Neuronal stem cell (in vitro differentiated cells): Measurements from ENCODE around the gene TBC1D22B.

Experiments
- DNase-seq: peaks from one replicate; pipeline ENCODE4 v3.0.0-alpha.2; 2013; ENCODE audit warnings: low spot score
- H2AFZ ChIP-seq: one replicate; pipeline ENCODE4 v1.6.1; 2013; ENCODE audit warnings: mild to moderate bottlenecking, low read length, inconsistent platforms
- H2AK5ac ChIP-seq: 2 replicates; pipeline ENCODE4 v1.6.1; 2013; ENCODE audit warnings: low read depth, mild to moderate bottlenecking, inconsistent platforms, low read length, moderate library complexity, mixed read lengths
- H2BK120ac ChIP-seq: 2 replicates; pipeline ENCODE4 v1.6.1; 2013; ENCODE audit warnings: low read depth, mild to moderate bottlenecking, inconsistent platforms, low read length, moderate library complexity, mixed read lengths
- H2BK12ac ChIP-seq: one replicate; pipeline ENCODE4 v1.6.1; 2013; ENCODE audit warnings: low read length, inconsistent platforms
- H2BK15ac ChIP-seq: 2 replicates; pipeline ENCODE4 v1.6.1; 2013; ENCODE audit warnings: mild to moderate bottlenecking, low read length, inconsistent platforms, mixed read lengths
- H2BK5ac ChIP-seq: one replicate; pipeline ENCODE4 v1.6.1; 2013; ENCODE audit warnings: inconsistent platforms, mild to moderate bottlenecking, low read length, moderate library complexity
- H3K14ac ChIP-seq: one replicate; pipeline ENCODE4 v1.6.1; 2013; ENCODE audit warnings: low read length, inconsistent platforms
- H3K18ac ChIP-seq: 2 replicates; pipeline ENCODE4 v1.6.1; 2013; ENCODE audit warnings: low read length, inconsistent platforms
- H3K23ac ChIP-seq: 2 replicates; pipeline ENCODE4 v1.6.1; 2013; ENCODE audit warnings: low read depth, mild to moderate bottlenecking, mixed read lengths, low read length, inconsistent platforms; ENCODE audit not compliant: poor library complexity
- H3K27ac ChIP-seq: replicated peaks from 3 replicates; pipeline ENCODE4 v1.5.1; 2013; ENCODE audit warnings: low read length, inconsistent platforms
- H3K27me3 ChIP-seq, 3 experiments: 2 replicates each; pipeline ENCODE4 v1.6.1; 2013; ENCODE audit warnings: low read length in 3 of 3, mild to moderate bottlenecking in 2 of 3, inconsistent platforms in 1 of 3, low read depth in 1 of 3, mixed read lengths in 1 of 3, moderate library complexity in 1 of 3; ENCODE audit not compliant: control insufficient read depth in 3 of 3, insufficient read depth in 3 of 3
- H3K36me3 ChIP-seq, 2 donors: replicated peaks in 1 of 2; 2 replicates each; pipeline ENCODE4 v1.6.1; 2013; ENCODE audit warnings: low read length in 2 of 2; ENCODE audit not compliant: control insufficient read depth in 2 of 2, insufficient read depth in 2 of 2
- H3K4ac ChIP-seq: 2 replicates; pipeline ENCODE4 v1.6.1; 2013; ENCODE audit warnings: inconsistent platforms, mild to moderate bottlenecking, low read length, moderate library complexity
- H3K4me1 ChIP-seq, 2 donors: 1 replicate in 1 of 2; 2 replicates in 1 of 2; pipeline ENCODE4 v1.6.1; 2013; ENCODE audit warnings: low read length in 2 of 2, low read depth in 1 of 2; ENCODE audit not compliant: control insufficient read depth in 2 of 2, insufficient read depth in 1 of 2
- H3K4me2 ChIP-seq: one replicate; pipeline ENCODE4 v1.6.1; 2013; ENCODE audit warnings: mild to moderate bottlenecking, low read length, inconsistent platforms; ENCODE audit not compliant: insufficient read depth, poor library complexity, severe bottlenecking
- H3K4me3 ChIP-seq, 2 donors: 2 replicates each; pipeline ENCODE4 v1.5.1; 2013; ENCODE audit warnings: low read length in 2 of 2, mild to moderate bottlenecking in 2 of 2, inconsistent platforms in 1 of 2, moderate library complexity in 1 of 2
- H3K79me1 ChIP-seq: one replicate; pipeline ENCODE4 v1.6.1; 2013; ENCODE audit warnings: low read depth, mild to moderate bottlenecking, inconsistent platforms, low read length, moderate library complexity
- H3K9ac ChIP-seq: one replicate; pipeline ENCODE4 v1.6.1; 2013; ENCODE audit warnings: mild to moderate bottlenecking, low read depth, low read length, inconsistent platforms; ENCODE audit not compliant: poor library complexity
- H3K9me3 ChIP-seq, 2 donors: replicated peaks in 1 of 2; 2 replicates each; pipeline versions ENCODE3 to v1.6.1; 2013; ENCODE audit warnings: low read length in 2 of 2, mild to moderate bottlenecking in 2 of 2, inconsistent platforms in 1 of 2, low read depth in 1 of 2, mixed read lengths in 1 of 2, moderate library complexity in 1 of 2; ENCODE audit not compliant: control insufficient read depth in 2 of 2, insufficient read depth in 1 of 2
- H4K8ac ChIP-seq: one replicate; pipeline ENCODE4 v1.6.1; 2013; ENCODE audit warnings: low read depth, mild to moderate bottlenecking, inconsistent platforms, low read length, moderate library complexity
- H4K91ac ChIP-seq: one replicate; pipeline ENCODE4 v1.6.1; 2013; ENCODE audit warnings: low read length, low read depth, mild to moderate bottlenecking, inconsistent platforms; ENCODE audit not compliant: poor library complexity
- WGBS, 2 donors: extraction: QIAGEN DNeasy Blood & Tissue Kit; methylation state at CpG; one replicate each; pipeline ENCODE4 v1.1.7; 2013; ENCODE audit warnings: missing lambda C conversion rate in 2 of 2, mixed read lengths in 1 of 2; ENCODE audit not compliant: insufficient read length in 2 of 2, insufficient replicate concordance in 1 of 2; ENCODE audit errors: extremely low coverage in 2 of 2; 5-methylcytosine and 5-hydroxymethylcytosine counted together

The TBC1D22B gene

GRCh38 chr6:37338745-37339255 lies 81.2 kb downstream of the TBC1D22B start:
- Histone ChIP-seq H3K4me2 (no peak overlapping the region), H3K4ac (no peak overlapping the region), H3K36me3 (peaks cover 0 to 2% of the 10 kb centered on the region in 2 donors), H3K4me3 (no peak overlapping the region), H3K27ac (no peak overlapping the region), H4K91ac (no peak overlapping the region), H3K9me3 (no peaks in the 10 kb centered on the region), H3K4me1 (no peaks in the 10 kb centered on the region), H3K9ac (no peak overlapping the region), H2BK15ac (no peak overlapping the region), H3K79me1 (peaks cover 2% of the 10 kb centered on the region), H3K27me3 (peaks cover 0 to 2% (median 0%) of the 10 kb centered on the region in 3 experiments), H4K8ac (no peak overlapping the region), H2AFZ (no peak overlapping the region), H2BK120ac (no peak overlapping the region), H2BK5ac (no peak overlapping the region), H3K23ac (no peak overlapping the region), H3K18ac (no peak overlapping the region), H3K14ac (no peak overlapping the region), H2AK5ac (no peak overlapping the region), H2BK12ac (no peak overlapping the region)
- no CpG with 5 or more reads among the region's 5 CpGs for WGBS, 2 donors
- no peak for DNase-seq

GRCh38 chr6:37339741-37340638 lies 82.4 kb downstream of the TBC1D22B start:
- no CpG with 5 or more reads among the region's 5 CpGs for WGBS, 2 donors
- no peak overlapping the region for H2BK12ac ChIP-seq
- H3K18ac ChIP-seq: no peak overlapping the region
- DNase-seq: no peak
- no peak overlapping the region for H2BK15ac ChIP-seq
- no peak overlapping the region for H3K27ac ChIP-seq
- H3K4ac ChIP-seq: no peak overlapping the region
- H3K79me1 ChIP-seq: peaks cover 1% of the 10 kb centered on the region
- H2AK5ac ChIP-seq: no peak overlapping the region
- no peak overlapping the region for H3K14ac ChIP-seq
- H3K27me3 ChIP-seq: peaks cover 0 to 2% (median 0%) of the 10 kb centered on the region in 3 experiments
- no peak overlapping the region for H3K9ac ChIP-seq
- H4K91ac ChIP-seq: no peak overlapping the region
- no peak overlapping the region for H2AFZ ChIP-seq
- H3K4me3 ChIP-seq: no peak overlapping the region
- no peak overlapping the region for H4K8ac ChIP-seq
- no peak overlapping the region for H2BK5ac ChIP-seq
- H3K4me1 ChIP-seq: no peaks in the 10 kb centered on the region
- H3K4me2 ChIP-seq: no peak overlapping the region
- peaks cover 0 to 1% of the 10 kb centered on the region in 2 donors for H3K36me3 ChIP-seq
- H3K23ac ChIP-seq: no peak overlapping the region
- no peaks in the 10 kb centered on the region for H3K9me3 ChIP-seq
- no peak overlapping the region for H2BK120ac ChIP-seq

GRCh38 chr6:37340639-37340943 lies 83.0 kb downstream of the TBC1D22B start:
- Histone ChIP-seq H3K9ac (no peak overlapping the region), H4K91ac (no peak overlapping the region), H2AFZ (no peak overlapping the region), H3K4me2 (no peak overlapping the region), H2BK5ac (no peak overlapping the region), H3K9me3 (no peaks in the 10 kb centered on the region), H2BK120ac (no peak overlapping the region), H4K8ac (no peak overlapping the region), H3K79me1 (no peaks in the 10 kb centered on the region), H2BK15ac (no peak overlapping the region), H3K4me1 (no peaks in the 10 kb centered on the region), H3K27me3 (no peaks in the 10 kb centered on the region), H2BK12ac (no peak overlapping the region), H3K23ac (no peak overlapping the region), H3K4ac (no peak overlapping the region), H3K18ac (no peak overlapping the region), H3K4me3 (no peak overlapping the region), H3K27ac (no peak overlapping the region), H3K36me3 (no peaks in the 10 kb centered on the region), H3K14ac (no peak overlapping the region), H2AK5ac (no peak overlapping the region)
- WGBS, 2 donors: no CpG with 5 or more reads among the region's 4 CpGs
- DNase-seq: no peak

- H3K27me3 ChIP-seq: no peaks in the 10 kb centered on the region
- H4K8ac ChIP-seq: no peak overlapping the region
- H3K9ac ChIP-seq: no peak overlapping the region
- H3K9me3 ChIP-seq: no peaks in the 10 kb centered on the region
- no peaks in the 10 kb centered on the region for H3K79me1 ChIP-seq
- H2BK15ac ChIP-seq: no peak overlapping the region
- no peak overlapping the region for H3K4ac ChIP-seq
- H3K4me1 ChIP-seq: no peaks in the 10 kb centered on the region
- no peak overlapping the region for H2AK5ac ChIP-seq
- no peak overlapping the region for H3K18ac ChIP-seq
- no peak overlapping the region for H3K4me3 ChIP-seq
- H3K14ac ChIP-seq: no peak overlapping the region
- no peak overlapping the region for H3K27ac ChIP-seq
- no peak overlapping the region for H2BK120ac ChIP-seq
- no CpG with 5 or more reads among the region's 3 CpGs for WGBS, 2 donors
- H3K4me2 ChIP-seq: no peak overlapping the region
- H3K23ac ChIP-seq: no peak overlapping the region
- H3K36me3 ChIP-seq: no peaks in the 10 kb centered on the region
- H4K91ac ChIP-seq: no peak overlapping the region
- no peak overlapping the region for H2AFZ ChIP-seq
- H2BK5ac ChIP-seq: no peak overlapping the region
- DNase-seq: no peak
- no peak overlapping the region for H2BK12ac ChIP-seq
These were observed 85.7 kb downstream of the TBC1D22B start for GRCh38 chr6:37343248-37343647.
